ENCODE data around the gene ING5.

- TF ChIP-seq CTCF (IDR thresholded peaks at IDR 0.05) (no peak), POLR2A (IDR thresholded peaks at IDR 0.05) (no peak), POLR2AphosphoS5 (IDR thresholded peaks at IDR 0.05) (no peak), EP300 (IDR thresholded peaks at IDR 0.05; ENCODE audit: low read depth) (no peak)
Measured at GRCh38 chr2:241668354-241668753, 33.5 kb upstream of the ING5 start.

All from transverse colon (tissue), 4 donors.